Kidney (tissue), 14 donors: ENCODE measurements around the gene CFAP100. TPM values are rescaled to one million over a fixed set of nuclear protein-coding genes. Genes with fewer than 3 reads are reported as not detected.

Source experiments
- DNase-seq, 5 donors: peaks; one replicate each; pipeline ENCODE4 v3.0.0-alpha.2; 2013 to 2020
- FAIRE-seq: peaks from 2 replicates; lab custom pipeline; 2012; peaks lifted over from hg19 to GRCh38; lab: Jason Lieb, UNC
- H3K27ac ChIP-seq, 2 donors: one replicate each; pipeline ENCODE4 v1.7.0; 2013; ENCODE audit warnings: low read depth in 2 of 2, low read length in 2 of 2, inconsistent platforms in 1 of 2
- H3K27me3 ChIP-seq: one replicate; pipeline ENCODE4 v1.7.1; 2013; ENCODE audit warnings: low read length, inconsistent platforms; ENCODE audit not compliant: control insufficient read depth, insufficient read depth
- H3K36me3 ChIP-seq, 3 donors: one replicate each; pipeline versions ENCODE4 v1.7.0 to v1.7.1; 2013; ENCODE audit warnings: low read length in 3 of 3, control low read depth in 1 of 3, inconsistent platforms in 1 of 3; ENCODE audit not compliant: insufficient read depth in 3 of 3, control insufficient read depth in 2 of 3
- H3K4me1 ChIP-seq, 3 donors: one replicate each; pipeline versions ENCODE4 v1.7.0 to v1.7.1; 2013; ENCODE audit warnings: low read length in 3 of 3, inconsistent platforms in 1 of 3, low read depth in 1 of 3; ENCODE audit not compliant: control insufficient read depth in 2 of 3, insufficient read depth in 2 of 3
- H3K4me3 ChIP-seq, 3 donors: one replicate each; pipeline versions ENCODE4 v1.7.0 to v1.8.1; 2013; ENCODE audit warnings: low read length in 3 of 3, control low read depth in 1 of 3, inconsistent platforms in 1 of 3
- H3K9ac ChIP-seq, 3 donors: one replicate each; pipeline versions ENCODE4 v1.7.0 to v1.7.1; 2013; ENCODE audit warnings: low read length in 3 of 3, control low read depth in 1 of 3, inconsistent platforms in 1 of 3
- H3K9me3 ChIP-seq, 3 donors: one replicate each; pipeline versions ENCODE4 v1.7.0 to v1.7.1; 2013; ENCODE audit warnings: low read length in 3 of 3, control low read depth in 1 of 3, inconsistent platforms in 1 of 3; ENCODE audit not compliant: control insufficient read depth in 2 of 3, insufficient read depth in 1 of 3
- intact Hi-C: fragments of 100-400 bp; cut with DNase I; formaldehyde crosslinking; loops from one replicate; pipeline ENCODE4 v1.11.1; 2022
- polyA plus RNA-seq: library from polyadenylated mRNA; stranded (reverse); fragments of 350-450 nt; fragmentation: Illumina TruSeq; extraction: RNeasy Lipid Tissue Mini Kit (QIAGEN cat#74804); gene quantifications from one replicate; pipeline ENCODE4 v1.2.3, GENCODE V29; 2014; ENCODE audit warnings: low read depth, low replicate concordance; ENCODE audit not compliant: insufficient read depth
- total RNA-seq: library from RNA; stranded (reverse); fragmentation: NEBNext Ultra II Directional; extraction: Animal tissue kit (Norgen Biotek cat#: 25700); gene quantifications from one replicate; pipeline ENCODE4 v1.2.1, GENCODE V29; 2021
- TF ChIP-seq, protein P1 (sequence below): IDR thresholded peaks from 3 replicates; pipeline ENCODE4 v1.5.1; 2012; ENCODE audit warnings: mild to moderate bottlenecking, moderate library complexity, borderline replicate concordance; ENCODE audit not compliant: insufficient read depth; ENCODE audit errors: extremely low read depth
- donor health status: control.
- donor health status: control.
- donor health status: control.
- donor health status: control.
- donor health status: control.
- donor health status: DM: yes; HTN: yes; CAD: no.
- donor health status: Normal renal cell carcinoma (clear cell type).

CFAP100 gene
- total and polyA plus RNA-seq, 2 donors from 2014 or later = 0.60 TPM; not detected in 1

DNA sequence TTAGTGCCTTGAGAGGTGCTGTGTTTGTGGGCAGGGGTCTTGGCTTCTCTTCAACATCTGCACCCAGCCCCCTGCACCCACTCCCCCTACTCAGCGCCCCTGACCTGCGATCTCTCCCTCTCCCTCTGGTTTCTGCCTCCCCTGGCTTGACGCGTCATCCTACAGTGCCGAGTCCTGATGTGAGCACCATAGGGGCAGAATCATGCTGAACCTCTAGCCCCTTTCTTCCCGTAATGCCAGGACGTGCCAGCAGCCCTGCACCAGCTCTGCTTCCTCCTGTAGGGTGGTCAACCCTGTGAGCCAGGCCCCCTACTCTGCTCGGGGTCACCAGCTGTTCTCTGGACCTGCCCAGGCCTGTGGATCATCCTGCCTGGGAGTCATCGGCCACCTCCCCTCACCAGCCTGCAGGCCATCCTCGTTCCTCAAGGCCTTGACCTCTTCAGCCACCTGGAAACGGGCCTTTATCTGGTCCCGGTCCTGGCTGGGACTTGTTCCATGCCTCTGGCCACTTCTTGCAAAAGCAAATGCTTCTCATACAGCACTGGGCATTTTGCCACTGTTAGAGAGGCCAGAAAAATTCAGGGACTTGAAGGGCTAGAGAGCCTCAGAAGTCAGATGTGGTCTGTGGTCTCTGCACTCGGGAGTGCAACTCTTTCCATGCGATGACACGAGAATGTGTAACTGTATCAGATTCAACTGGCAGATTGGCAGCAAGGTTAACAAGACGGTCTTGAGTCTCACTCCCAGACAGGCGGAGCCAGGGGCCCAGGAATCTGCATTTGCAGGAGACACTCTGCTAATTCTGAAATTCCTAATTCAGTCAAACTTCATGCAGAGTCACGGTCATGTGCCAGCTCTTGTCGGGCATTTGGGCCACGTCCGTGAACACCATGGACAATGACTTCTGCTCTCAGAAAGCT lies 20.8 kb upstream of the CFAP100 start:
- Histone ChIP-seq H3K9me3 (no peaks in the 10 kb centered on the region), H3K4me3 (no peak overlapping the region), H3K27ac (no peak overlapping the region), H3K9ac (no peak overlapping the region), H3K27me3 (no peaks in the 10 kb centered on the region), H3K36me3 (no peaks in the 10 kb centered on the region), H3K4me1 (peaks cover 0 to 14% (median 9%) of the 10 kb centered on the region in 3 donors)
- intact Hi-C loops = loop anchor here (10.0 kb wide), 1 partner anchor 249 kb away; no protein-coding TSS in a partner anchor
- TF ChIP-seq, protein P1, sequence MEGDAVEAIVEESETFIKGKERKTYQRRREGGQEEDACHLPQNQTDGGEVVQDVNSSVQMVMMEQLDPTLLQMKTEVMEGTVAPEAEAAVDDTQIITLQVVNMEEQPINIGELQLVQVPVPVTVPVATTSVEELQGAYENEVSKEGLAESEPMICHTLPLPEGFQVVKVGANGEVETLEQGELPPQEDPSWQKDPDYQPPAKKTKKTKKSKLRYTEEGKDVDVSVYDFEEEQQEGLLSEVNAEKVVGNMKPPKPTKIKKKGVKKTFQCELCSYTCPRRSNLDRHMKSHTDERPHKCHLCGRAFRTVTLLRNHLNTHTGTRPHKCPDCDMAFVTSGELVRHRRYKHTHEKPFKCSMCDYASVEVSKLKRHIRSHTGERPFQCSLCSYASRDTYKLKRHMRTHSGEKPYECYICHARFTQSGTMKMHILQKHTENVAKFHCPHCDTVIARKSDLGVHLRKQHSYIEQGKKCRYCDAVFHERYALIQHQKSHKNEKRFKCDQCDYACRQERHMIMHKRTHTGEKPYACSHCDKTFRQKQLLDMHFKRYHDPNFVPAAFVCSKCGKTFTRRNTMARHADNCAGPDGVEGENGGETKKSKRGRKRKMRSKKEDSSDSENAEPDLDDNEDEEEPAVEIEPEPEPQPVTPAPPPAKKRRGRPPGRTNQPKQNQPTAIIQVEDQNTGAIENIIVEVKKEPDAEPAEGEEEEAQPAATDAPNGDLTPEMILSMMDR = no peak
- DNase-seq = peak in 2 of 5 donors; percentile 37 to 53
- FAIRE-seq = no peak

DNA sequence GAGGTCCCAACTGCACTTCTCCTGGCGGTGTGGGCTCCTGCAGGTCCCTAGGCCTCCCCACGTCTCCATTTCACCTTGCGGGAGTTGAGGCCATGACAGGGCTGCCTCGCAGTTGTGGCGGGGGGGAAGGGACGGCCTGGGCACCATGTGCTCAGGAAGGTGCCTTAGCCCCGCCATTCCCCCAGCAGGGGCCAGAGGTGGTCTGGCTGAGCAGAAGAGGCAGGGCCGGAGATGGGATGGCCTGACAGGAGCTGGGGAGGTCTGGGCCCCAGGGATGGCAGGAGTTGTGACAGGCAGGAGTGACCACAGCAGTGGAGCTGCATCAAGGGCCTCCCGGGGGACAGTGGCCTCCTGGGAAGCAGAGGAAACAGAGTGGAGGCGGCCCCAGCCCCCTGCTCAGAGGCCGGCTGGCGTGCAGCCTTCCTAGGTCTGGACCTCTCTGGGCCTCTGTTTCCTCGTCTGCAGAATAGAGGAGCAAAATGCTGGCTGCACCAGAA lies 18.8 kb upstream of the CFAP100 start:
- no peak overlapping the region for H3K27ac ChIP-seq
- H3K4me3 ChIP-seq = no peak overlapping the region
- TF ChIP-seq, protein P1 = no peak
- H3K9me3 ChIP-seq = no peaks in the 10 kb centered on the region
- H3K9ac ChIP-seq = no peak overlapping the region
- intact Hi-C loops = loop anchor here (10.0 kb wide), 1 partner anchor 251 kb away; no protein-coding TSS in a partner anchor
- peaks cover 0 to 14% (median 9%) of the 10 kb centered on the region in 3 donors for H3K4me1 ChIP-seq
- H3K36me3 ChIP-seq = no peaks in the 10 kb centered on the region
- no peak for FAIRE-seq
- H3K27me3 ChIP-seq = no peaks in the 10 kb centered on the region
- DNase-seq = peak in 2 of 5 donors; percentile 52 to 77

- Histone ChIP-seq H3K27me3 (no peaks in the 10 kb centered on the region), H3K4me1 (peaks cover 0 to 14% (median 9%) of the 10 kb centered on the region in 3 donors), H3K4me3 (no peak overlapping the region), H3K27ac (no peak overlapping the region), H3K36me3 (no peaks in the 10 kb centered on the region), H3K9ac (no peak overlapping the region), H3K9me3 (no peaks in the 10 kb centered on the region)
- FAIRE-seq (no peak), DNase-seq (peak in 1 of 5 donors; percentile 67)
- TF ChIP-seq, protein P1 = no peak
- intact Hi-C loops = loop anchor here (10.0 kb wide), 1 partner anchor 252 kb away; no protein-coding TSS in a partner anchor
Observed at GRCh38 chr3:126376444-126376843, 18.3 kb upstream of the CFAP100 start.
